NCI-H2196 (cell line): ENCODE measurements around the gene DPEP1.

ENCODE experiments used
- DNase-seq: peaks from one replicate; lab custom pipeline; 2025; ENCODE audit not compliant: unreplicated experiment; lab: John Stamatoyannopoulos, UW

The DPEP1 gene

DNA sequence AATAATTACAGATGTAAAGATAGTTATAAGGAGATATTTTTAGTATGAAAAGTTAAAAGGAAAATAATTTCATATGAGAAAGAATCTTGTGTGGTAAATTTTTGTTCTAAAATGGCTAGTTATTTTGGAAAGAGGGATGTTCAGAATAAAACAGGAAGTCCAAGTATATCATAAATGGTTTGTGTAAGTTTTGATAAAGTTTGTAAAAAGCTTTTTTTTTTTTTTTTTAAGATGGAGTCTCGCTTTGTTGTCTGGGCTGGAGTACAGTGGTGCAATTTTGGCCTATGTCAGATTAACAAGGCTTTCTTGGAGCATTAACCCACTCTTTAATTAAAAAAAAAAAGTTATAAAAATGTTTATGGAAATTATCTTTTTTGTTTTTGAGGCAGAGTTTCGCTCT lies 64.8 kb downstream of the DPEP1 start:
- DNase-seq = no peak

DNA sequence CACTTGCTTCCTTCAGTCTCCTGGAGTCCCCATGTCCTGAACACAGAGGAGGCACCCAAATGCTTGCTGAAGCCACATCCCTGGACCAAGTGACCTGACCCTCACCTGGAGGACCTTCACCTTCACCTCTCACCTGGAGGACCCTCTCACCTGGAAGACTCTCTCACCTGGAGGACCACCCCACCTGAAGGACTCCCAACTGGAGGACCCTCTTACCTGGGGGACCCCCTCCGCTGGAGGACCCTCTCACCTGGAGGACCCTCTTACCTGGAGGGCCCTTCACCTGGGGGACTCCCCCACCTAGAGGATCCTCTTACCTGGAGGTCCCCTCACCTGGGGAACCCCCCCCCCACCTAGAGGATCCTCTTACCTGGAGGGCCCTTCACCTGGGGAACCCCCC lies 72.5 kb downstream of the DPEP1 start:
- DNase-seq = no peak

DNA sequence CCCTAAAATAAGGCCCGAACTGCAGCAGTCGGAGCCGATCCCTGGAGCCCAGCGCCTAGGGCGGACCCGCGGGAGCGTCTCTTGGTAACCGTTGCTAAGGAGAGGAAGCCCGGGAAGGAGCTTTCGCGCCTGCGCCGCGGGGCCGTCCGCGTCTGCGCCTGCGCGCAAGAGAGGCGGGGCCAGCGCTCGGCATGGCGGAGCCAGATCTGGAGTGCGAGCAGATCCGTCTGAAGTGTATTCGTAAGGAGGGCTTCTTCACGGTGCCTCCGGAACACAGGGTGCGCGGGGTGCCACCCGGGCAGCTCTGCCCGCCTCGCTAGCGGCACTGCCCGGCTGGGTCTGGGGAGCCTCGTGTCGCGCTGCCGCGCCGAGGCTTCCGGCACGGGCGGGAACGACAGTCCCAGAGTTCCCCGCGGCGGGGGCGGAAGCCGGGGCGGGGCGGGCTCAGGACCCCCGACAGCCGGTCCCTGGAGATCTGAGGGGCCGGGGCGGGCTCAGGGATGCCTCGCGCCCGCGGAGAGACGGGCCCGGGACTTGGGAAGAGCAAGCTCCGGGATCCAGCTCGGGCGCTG lies 73.2 kb downstream of the DPEP1 start, which contains the start of gene CDK10:
CDK10 (plus strand) TSS at position 170 of the 572 bp plus-strand sequence; CDS start at position 192, 22 bp downstream.
- peak; percentile 85 for DNase-seq

DNA sequence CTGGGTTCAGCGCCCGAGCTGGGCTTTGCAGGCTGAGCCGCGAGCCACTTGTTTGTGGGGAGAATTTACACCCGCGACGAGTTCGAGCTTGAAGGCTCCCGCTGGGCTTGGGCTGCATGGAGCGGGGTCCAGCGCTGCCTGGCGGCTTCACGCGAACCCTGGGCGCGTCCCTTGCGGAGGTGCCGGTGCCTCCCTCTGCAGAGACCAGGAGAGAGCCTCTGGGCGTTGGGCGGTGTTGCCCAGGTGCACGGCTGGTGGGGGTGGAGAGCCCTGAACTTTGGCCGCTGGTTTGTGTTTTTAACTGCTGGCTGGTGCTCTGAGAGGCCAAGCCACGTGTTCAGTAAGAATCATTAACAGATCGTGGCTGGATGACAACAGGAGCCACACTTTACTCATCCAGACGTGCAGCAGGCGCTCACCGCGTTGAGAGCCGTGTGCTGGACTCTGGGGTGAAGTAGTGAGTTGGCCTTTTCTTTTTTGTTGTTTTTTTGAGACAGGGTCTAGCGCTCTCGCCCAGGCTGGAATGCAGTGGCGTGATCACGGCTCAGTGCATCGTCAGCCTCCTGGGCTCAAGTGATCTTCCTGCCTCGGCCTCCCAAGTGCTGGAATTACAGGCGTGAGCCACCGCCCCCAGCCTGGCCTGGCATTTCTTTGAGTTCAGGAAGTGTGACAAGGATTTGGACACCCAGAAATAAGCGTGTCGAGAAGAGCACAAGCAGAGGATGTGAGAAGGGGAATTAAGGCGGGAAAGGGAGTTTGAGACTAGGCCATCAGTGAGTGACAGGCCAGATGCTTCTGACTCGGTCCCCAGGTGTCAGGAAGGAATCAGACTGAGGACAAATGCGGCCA lies 73.9 kb downstream of the DPEP1 start:
- DNase-seq = peak; percentile 27
